ENCODE results near the gene POGK. TPM values are rescaled to one million over a fixed set of nuclear protein-coding genes. Genes with fewer than 3 reads are reported as not detected.

Gene POGK
- total and polyA plus RNA-seq, 8 donors: 48.9 to 60.1 (median 53.7) TPM

DNA sequence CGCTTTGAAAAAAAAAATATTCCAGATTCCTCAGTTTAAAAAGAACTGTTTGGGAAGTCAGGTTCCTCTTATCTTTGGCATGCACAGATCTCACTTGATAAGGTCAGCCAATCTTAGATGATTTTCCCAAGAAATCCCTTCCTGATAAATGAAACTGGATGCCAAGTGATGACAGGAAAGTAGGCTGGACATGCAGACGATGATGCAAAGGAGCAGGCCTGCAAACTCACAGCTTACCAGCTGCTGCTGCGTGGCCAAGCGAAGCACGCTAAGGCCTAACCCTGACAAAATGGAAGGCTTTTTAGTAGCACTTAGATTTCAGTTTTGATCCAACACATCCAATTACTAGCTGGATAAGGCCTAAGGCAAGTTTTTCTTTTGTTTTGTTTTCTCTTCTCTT lies 26.7 kb downstream of the POGK start:
- Histone ChIP-seq H3K27ac (no peak overlapping the region), H3K27me3 (no peaks in the 10 kb centered on the region), H3K36me3 (peaks cover 0 to 75% of the 10 kb centered on the region in 2 donors), H3K4me1 (no peaks in the 10 kb centered on the region), H3K4me3 (no peak overlapping the region), H3K9me3 (no peaks in the 10 kb centered on the region)
- DNase-seq (peak in 1 of 4 donors; percentile 33), ATAC-seq (no peak)
- intact Hi-C loops (cut with DNase I): no loop called here
- TF ChIP-seq, protein P1, sequence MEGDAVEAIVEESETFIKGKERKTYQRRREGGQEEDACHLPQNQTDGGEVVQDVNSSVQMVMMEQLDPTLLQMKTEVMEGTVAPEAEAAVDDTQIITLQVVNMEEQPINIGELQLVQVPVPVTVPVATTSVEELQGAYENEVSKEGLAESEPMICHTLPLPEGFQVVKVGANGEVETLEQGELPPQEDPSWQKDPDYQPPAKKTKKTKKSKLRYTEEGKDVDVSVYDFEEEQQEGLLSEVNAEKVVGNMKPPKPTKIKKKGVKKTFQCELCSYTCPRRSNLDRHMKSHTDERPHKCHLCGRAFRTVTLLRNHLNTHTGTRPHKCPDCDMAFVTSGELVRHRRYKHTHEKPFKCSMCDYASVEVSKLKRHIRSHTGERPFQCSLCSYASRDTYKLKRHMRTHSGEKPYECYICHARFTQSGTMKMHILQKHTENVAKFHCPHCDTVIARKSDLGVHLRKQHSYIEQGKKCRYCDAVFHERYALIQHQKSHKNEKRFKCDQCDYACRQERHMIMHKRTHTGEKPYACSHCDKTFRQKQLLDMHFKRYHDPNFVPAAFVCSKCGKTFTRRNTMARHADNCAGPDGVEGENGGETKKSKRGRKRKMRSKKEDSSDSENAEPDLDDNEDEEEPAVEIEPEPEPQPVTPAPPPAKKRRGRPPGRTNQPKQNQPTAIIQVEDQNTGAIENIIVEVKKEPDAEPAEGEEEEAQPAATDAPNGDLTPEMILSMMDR (IDR thresholded peaks at IDR 0.05): no peak

DNA sequence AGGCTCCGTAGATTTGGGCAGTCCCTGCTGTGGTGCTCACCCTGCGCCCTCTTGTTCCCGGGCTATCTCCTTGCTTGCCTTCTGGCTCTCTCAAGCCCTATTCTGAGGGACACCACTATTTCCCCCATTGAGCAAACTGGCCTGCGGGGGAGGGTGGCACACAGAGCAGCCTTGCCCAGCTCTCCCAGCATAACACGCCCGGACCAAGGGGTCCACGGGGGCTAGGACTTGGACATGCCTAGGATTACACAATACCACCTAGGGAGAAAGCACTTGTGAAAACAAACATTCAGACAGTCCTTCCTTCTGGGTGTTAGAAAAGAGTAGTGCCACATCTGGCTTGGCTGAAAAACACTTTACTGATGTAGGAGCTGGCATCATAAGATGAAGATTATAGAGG lies 29.4 kb downstream of the POGK start:
- ATAC-seq (no peak), DNase-seq (peak in 1 of 4 donors; percentile 28)
- peaks cover 0 to 48% of the 10 kb centered on the region in 2 donors for H3K36me3 ChIP-seq
- H3K4me1 ChIP-seq: peaks cover 0 to 11% of the 10 kb centered on the region in 2 donors
- no peak overlapping the region for H3K4me3 ChIP-seq
- TF ChIP-seq, protein P1 (IDR thresholded peaks at IDR 0.05): no peak
- H3K9me3 ChIP-seq: no peaks in the 10 kb centered on the region
- intact Hi-C loops (cut with DNase I): no loop called here
- H3K27ac ChIP-seq: no peak overlapping the region
- H3K27me3 ChIP-seq: no peaks in the 10 kb centered on the region

DNA sequence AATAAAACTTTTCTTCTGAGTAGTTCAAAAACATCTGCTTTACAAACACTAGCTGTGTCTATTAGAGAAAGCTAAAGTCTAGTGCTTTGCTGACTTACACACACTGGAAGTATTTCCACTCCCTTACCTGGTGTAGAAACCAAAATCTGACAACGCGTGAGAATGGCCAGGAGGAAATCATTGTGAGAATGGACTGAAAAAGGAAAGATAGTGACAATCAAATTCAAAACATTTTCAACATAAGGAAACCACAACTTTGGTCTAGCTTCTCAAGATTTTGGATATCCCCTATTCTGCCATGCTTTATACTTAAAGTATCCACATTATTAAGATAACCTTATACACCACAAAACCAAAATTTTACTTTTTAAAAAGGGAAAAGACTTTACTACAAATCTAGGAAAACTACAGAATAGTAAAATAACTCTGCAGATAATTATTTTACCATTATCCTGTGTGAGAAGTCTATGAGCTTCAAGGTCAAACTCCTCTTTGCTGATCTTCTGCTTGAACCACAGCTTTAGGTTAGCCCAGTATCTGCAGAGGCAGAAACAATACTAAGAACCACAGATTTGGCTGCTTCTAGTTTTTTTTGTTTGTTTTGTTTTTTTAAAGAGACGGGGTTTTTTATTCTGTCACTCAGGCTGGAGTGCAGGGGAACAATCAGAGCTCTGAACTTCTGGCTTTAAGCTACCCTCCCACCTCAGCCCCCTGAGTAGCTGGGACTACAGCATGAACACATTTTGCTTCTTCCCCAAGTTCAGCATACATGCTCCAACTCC lies 30.2 kb downstream of the POGK start:
- ATAC-seq (no peak), DNase-seq (no peak)
- Histone ChIP-seq H3K36me3 (peaks cover 0 to 40% of the 10 kb centered on the region in 2 donors), H3K4me3 (no peak overlapping the region), H3K9me3 (no peaks in the 10 kb centered on the region), H3K27ac (no peak overlapping the region), H3K4me1 (peaks cover 2 to 16% of the 10 kb centered on the region in 2 donors), H3K27me3 (no peaks in the 10 kb centered on the region)
- intact Hi-C loops (cut with DNase I): no loop called here
- TF ChIP-seq, protein P1 (IDR thresholded peaks at IDR 0.05): no peak

DNA sequence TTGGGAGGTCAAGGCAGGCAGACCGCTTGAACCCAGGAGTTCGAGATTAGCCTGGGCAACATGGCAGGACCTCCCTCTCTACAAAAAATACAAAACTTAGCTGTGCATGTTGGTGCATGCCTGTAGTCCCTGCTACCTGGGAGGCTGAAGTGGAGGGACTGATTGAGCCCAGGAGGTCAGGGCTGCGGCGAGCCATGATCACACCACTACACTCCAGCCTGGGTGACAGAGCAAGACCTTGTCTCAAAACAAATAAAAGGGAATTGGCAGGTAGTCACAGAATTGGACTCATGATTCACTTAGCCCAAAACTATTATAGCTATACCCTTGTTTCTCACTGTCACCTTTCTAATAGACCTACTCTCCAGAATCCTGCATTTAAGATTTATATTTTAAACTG lies 31.3 kb downstream of the POGK start:
- intact Hi-C loops (cut with DNase I): no loop called here

DNA sequence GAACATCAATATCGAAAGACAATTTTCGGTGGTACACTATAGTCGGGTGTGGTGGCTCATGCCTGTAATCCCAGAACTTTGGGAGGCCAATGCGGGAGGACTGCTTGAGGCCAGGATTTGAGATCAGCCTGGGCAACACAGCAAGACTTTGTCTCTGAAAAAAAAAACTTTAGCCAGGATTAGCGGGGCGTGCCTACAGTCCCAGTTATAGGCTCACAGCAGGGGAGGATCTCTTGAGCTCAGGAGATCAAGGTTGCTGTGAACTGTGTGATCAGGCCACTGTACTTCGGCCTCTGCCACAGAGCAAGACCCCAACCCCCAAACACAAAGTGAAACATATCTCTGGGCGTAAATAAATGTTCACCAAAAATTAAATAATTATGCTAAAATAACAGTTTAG lies 35.2 kb downstream of the POGK start:
- TF ChIP-seq, protein P1 (IDR thresholded peaks at IDR 0.05): no peak
- intact Hi-C loops (cut with DNase I): no loop called here

More for the DNA sequence above, 31.3 kb downstream of the POGK start:
- Histone ChIP-seq H3K36me3 (peaks cover 0 to 31% of the 10 kb centered on the region in 2 donors), H3K4me1 (peaks cover 12 to 26% of the 10 kb centered on the region in 2 donors), H3K27me3 (no peaks in the 10 kb centered on the region), H3K9me3 (no peaks in the 10 kb centered on the region), H3K27ac (no peak overlapping the region), H3K4me3 (no peak overlapping the region)
- DNase-seq (peak in 1 of 4 donors; percentile 28), ATAC-seq (no peak)
- TF ChIP-seq, protein P1 (IDR thresholded peaks at IDR 0.05): no peak

More for the DNA sequence above, 35.2 kb downstream of the POGK start:
- Histone ChIP-seq H3K36me3 (no peaks in the 10 kb centered on the region), H3K9me3 (no peaks in the 10 kb centered on the region), H3K27me3 (no peaks in the 10 kb centered on the region), H3K4me1 (peaks cover 16 to 33% of the 10 kb centered on the region in 2 donors), H3K4me3 (no peak overlapping the region), H3K27ac (no peak overlapping the region)
- ATAC-seq (no peak), DNase-seq (no peak)

Measured in left lung (tissue), 10 donors.